Measurements from ENCODE around the gene CD300A.
A peak's percentile ranks its signal among the peaks of the same experiment; 100 is the strongest.

The CD300A gene

GRCh38 chr17:74464730-74465377, 1.6 kb upstream of the CD300A start:
- Histone ChIP-seq H3K36me3 (ENCODE audit: control insufficient read depth, insufficient read depth, low read length) (no peaks in the 10 kb centered on the region; the same call in 1 of the 2 replicates), H3K4me3 (replicated peaks; ENCODE audit: low read depth, low read length) (no peak overlapping the region), H3K27me3 (replicated peaks; ENCODE audit: control insufficient read depth, insufficient read depth, low read length) (no peaks in the 10 kb centered on the region)
- no peak for DNase-seq (ENCODE audit: extremely low read depth, insufficient read length)
- TF ChIP-seq CTCF (IDR thresholded peaks at IDR 0.05; ENCODE audit: insufficient read depth, low read length, poor library complexity, severe bottlenecking), result no peak

GRCh38 chr17:74465378-74466110, 890 bp upstream of the CD300A start:
- H3K4me3 ChIP-seq (replicated peaks; ENCODE audit: low read depth, low read length), result peak overlapping the region; percentile 91
- no peaks in the 10 kb centered on the region; the same call in 1 of the 2 replicates for H3K36me3 ChIP-seq (ENCODE audit: control insufficient read depth, insufficient read depth, low read length)
- DNase-seq (ENCODE audit: extremely low read depth, insufficient read length), result no peak

GRCh38 chr17:74466828-74467184, 372 bp downstream of the CD300A start:
- Histone ChIP-seq H3K27me3 (replicated peaks; ENCODE audit: control insufficient read depth, insufficient read depth, low read length) (no peaks in the 10 kb centered on the region), H3K4me3 (replicated peaks; ENCODE audit: low read depth, low read length) (peak overlapping the region; percentile 91), H3K36me3 (ENCODE audit: control insufficient read depth, insufficient read depth, low read length) (peaks cover 3% of the 10 kb centered on the region; the same call in 1 of the 2 replicates)
- TF ChIP-seq CTCF (IDR thresholded peaks at IDR 0.05; ENCODE audit: insufficient read depth, low read length, poor library complexity, severe bottlenecking), result no peak
- DNase-seq (ENCODE audit: extremely low read depth, insufficient read length), result peak; percentile 63

More at GRCh38 chr17:74465378-74466110, 890 bp upstream of the CD300A start:
- TF ChIP-seq CTCF (IDR thresholded peaks at IDR 0.05; ENCODE audit: insufficient read depth, low read length, poor library complexity, severe bottlenecking), result no peak
- H3K27me3 ChIP-seq (replicated peaks; ENCODE audit: control insufficient read depth, insufficient read depth, low read length), result no peaks in the 10 kb centered on the region

- peak overlapping the region; percentile 91 for H3K4me3 ChIP-seq (replicated peaks; ENCODE audit: low read depth, low read length)
- peak; percentile 69 for DNase-seq (ENCODE audit: extremely low read depth, insufficient read length)
- TF ChIP-seq CTCF (IDR thresholded peaks at IDR 0.05; ENCODE audit: insufficient read depth, low read length, poor library complexity, severe bottlenecking), result no peak
- peaks cover 3% of the 10 kb centered on the region for H3K36me3 ChIP-seq (ENCODE audit: control insufficient read depth, insufficient read depth, low read length)
- no peaks in the 10 kb centered on the region for H3K27me3 ChIP-seq (replicated peaks; ENCODE audit: control insufficient read depth, insufficient read depth, low read length)
Measured at GRCh38 chr17:74467221-74467951, 952 bp downstream of the CD300A start.

GRCh38 chr17:74471341-74471740, 4.9 kb downstream of the CD300A start:
- peaks cover 23% of the 10 kb centered on the region for H3K36me3 ChIP-seq (ENCODE audit: control insufficient read depth, insufficient read depth, low read length)
- no peak for DNase-seq (ENCODE audit: extremely low read depth, insufficient read length)
- no peak overlapping the region for H3K4me3 ChIP-seq (replicated peaks; ENCODE audit: low read depth, low read length)
- no peak for TF ChIP-seq CTCF (IDR thresholded peaks at IDR 0.05; ENCODE audit: insufficient read depth, low read length, poor library complexity, severe bottlenecking)
- H3K27me3 ChIP-seq (replicated peaks; ENCODE audit: control insufficient read depth, insufficient read depth, low read length), result no peaks in the 10 kb centered on the region
